GM13977 (cell line): ENCODE measurements around the gene RNF214.
"Not testable (repeated sequence)": the region's sequence is repeated elsewhere in the genome, so short reads cannot be mapped to it uniquely, and the experiment has no call there.

Source experiments
- DNase-seq: peaks from one replicate; pipeline ENCODE4 v3.0.0; 2012; ENCODE audit warnings: low spot score
- in situ Hi-C: fragments of 300-500 bp; cut with MboI; formaldehyde crosslinking; loops from one replicate; pipeline ENCODE4 v1.12.0; 2022; ENCODE audit warnings: low sequenced_read_pairs, low pct_unique_long_range_greater_than_20kb, mixed read lengths, inconsistent platforms; ENCODE audit not compliant: unreplicated experiment
- TF ChIP-seq, protein P1 (sequence below): IDR thresholded peaks from 2 replicates; pipeline ENCODE4 v1.5.1; 2012; ENCODE audit warnings: mild to moderate bottlenecking, control low read depth; ENCODE audit not compliant: insufficient read depth; ENCODE audit errors: extremely low read depth, missing control alignments

RNF214 gene

GRCh38 chr11:117316197-117316961, 83.9 kb downstream of the RNF214 start, which contains the start of gene BACE1:
BACE1 (minus strand) TSS chr11:117316256; CDS start chr11:117315795, 461 bp downstream.
- TF ChIP-seq, protein P1, sequence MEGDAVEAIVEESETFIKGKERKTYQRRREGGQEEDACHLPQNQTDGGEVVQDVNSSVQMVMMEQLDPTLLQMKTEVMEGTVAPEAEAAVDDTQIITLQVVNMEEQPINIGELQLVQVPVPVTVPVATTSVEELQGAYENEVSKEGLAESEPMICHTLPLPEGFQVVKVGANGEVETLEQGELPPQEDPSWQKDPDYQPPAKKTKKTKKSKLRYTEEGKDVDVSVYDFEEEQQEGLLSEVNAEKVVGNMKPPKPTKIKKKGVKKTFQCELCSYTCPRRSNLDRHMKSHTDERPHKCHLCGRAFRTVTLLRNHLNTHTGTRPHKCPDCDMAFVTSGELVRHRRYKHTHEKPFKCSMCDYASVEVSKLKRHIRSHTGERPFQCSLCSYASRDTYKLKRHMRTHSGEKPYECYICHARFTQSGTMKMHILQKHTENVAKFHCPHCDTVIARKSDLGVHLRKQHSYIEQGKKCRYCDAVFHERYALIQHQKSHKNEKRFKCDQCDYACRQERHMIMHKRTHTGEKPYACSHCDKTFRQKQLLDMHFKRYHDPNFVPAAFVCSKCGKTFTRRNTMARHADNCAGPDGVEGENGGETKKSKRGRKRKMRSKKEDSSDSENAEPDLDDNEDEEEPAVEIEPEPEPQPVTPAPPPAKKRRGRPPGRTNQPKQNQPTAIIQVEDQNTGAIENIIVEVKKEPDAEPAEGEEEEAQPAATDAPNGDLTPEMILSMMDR = peak; percentile 12
- DNase-seq = no peak
- in situ Hi-C loops = no loop called here

DNA sequence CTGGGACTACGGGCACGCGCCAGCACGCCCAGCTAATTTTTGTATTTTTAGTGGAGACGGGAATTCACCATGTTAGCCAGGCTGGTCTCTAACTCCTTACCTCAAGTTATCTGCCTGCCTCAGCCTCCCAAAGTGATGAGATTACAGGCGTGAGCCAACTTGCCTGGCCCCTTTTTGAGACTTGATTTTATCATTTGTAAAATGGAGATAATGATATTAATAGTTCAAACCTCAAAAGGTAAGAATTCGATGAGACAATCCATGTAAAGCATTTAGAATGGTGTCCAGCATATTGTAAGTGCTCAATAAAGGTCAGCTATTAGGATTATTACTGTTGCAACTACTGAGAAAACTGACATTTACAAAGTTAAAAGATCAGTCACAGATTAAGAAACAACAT, 86.3 kb downstream of the RNF214 start:
- DNase-seq = no peak
- TF ChIP-seq, protein P1 = no peak
- in situ Hi-C loops = no loop called here

GRCh38 chr11:117319214-117319840, 86.9 kb downstream of the RNF214 start:
- in situ Hi-C loops = no loop called here
- no peak for DNase-seq
- TF ChIP-seq, protein P1 = no peak

DNA sequence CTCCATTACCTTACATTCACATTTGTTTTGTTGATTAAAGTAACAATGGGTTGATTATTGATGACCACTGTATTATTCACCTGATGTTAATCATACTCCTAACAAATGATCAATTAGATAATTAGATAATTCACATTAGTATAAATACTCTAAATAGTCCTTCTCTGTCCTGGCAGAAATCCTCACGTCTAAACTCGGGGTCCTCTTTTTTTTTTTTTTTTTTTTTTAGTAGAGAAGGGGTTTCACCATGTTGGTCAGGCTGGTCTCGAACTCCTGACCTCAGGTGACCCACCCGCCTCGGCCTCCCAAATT, 94.7 kb downstream of the RNF214 start:
- in situ Hi-C loops, DNase-seq: not testable (repeated sequence)

DNA sequence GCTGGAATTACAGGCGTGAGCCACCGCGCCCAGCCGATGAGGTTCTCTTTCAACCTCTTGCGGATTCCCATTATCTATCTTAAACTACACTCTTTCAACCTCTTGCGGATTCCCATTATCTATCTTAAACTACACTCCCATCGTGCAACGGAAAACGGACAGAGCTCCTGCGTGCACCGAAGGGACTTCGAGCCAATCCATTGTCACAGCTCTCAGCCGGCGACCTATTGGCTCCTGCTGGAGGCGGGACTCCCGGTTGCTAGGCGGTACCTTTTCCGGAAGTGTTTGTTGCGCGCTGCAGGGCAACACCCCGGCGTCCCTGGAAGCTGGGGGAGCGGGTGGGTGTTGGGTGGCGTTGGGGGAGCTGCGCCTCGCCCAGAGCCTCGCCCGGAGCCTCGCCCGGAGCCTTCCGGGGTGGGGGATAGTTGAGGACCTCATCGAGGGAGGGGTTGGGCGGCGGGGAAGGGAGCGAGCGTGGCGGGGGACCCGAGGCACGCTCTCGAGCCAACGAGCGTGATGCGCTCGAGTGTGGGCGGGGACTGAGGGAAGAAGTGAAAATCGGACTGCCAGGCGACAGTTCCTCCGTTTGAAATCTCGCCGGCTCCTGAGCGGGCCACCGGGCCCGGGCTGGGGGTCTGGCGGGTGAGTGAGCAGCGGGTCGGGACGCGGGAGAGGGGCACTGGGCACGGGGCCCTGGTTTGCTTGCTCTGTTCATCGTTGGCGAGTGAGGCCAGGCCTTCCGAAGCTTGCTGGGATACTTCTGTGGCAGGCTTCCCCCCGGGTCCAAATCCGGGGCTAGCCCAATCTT, 95.3 kb downstream of the RNF214 start, which contains the start of gene CEP164:
TSS of gene CEP164 (plus strand) at position 288 of the 808 bp plus-strand sequence. CDS start 10,733 bp downstream, outside the sequence.
- in situ Hi-C loops = no loop called here
- DNase-seq = peak; percentile 98
- TF ChIP-seq, protein P1 = no peak

- TF ChIP-seq, protein P1 = no peak
- DNase-seq = peak; percentile 42
- in situ Hi-C loops = no loop called here
Observed at GRCh38 chr11:117328375-117329010, 96.0 kb downstream of the RNF214 start.
